Panc1 (cell line): Measurements from ENCODE around the gene TNFAIP8L1. TPM values are rescaled to one million over a fixed set of nuclear protein-coding genes. Genes with fewer than 3 reads are reported as not detected.

ENCODE experiments used
- ATAC-seq: fragments of 200-7000 bp; cut with Tn5 transposase; 2 replicates; pipeline ENCODE4 v1.9.1; 2020; ENCODE audit warnings: mild to moderate bottlenecking, moderate library complexity
- BruUV-seq: library from RNA; stranded (reverse); fragments of 400-500 nt; replicated peaks from 2 replicates; lab custom pipeline; 2021; lab: Mats Ljungman, UMichigan
- CTCF ChIA-PET: fragments of 300-600 bp; sonication (Branson Sonifier 250); formaldehyde crosslinking; loops from one replicate; lab custom pipeline; 2022; ENCODE audit warnings: antibody characterized with exemption; lab: Charles Lee
- POLR2A ChIA-PET: fragments of 300-600 bp; sonication (Branson Sonifier 250); formaldehyde crosslinking; loops from one replicate; lab custom pipeline; 2022; ENCODE audit warnings: antibody characterized with exemption; lab: Charles Lee
- DNase-seq: peaks from one replicate; pipeline ENCODE4 v3.0.0-alpha.2; 2010; ENCODE audit warnings: low read depth, low spot score
- H3K27ac ChIP-seq: 2 replicates; pipeline ENCODE4 v1.5.1; 2011; ENCODE audit warnings: mild to moderate bottlenecking, low read length, inconsistent platforms
- H3K27me3 ChIP-seq: fragments of 200-500 bp; sonication (Bioruptor generic); 2 replicates; pipeline ENCODE4 v1.6.0; 2014; ENCODE audit warnings: low read length, inconsistent platforms; ENCODE audit not compliant: control insufficient read depth, insufficient read depth
- H3K36me3 ChIP-seq: fragments of 200-500 bp; sonication (Bioruptor generic); 2 replicates; pipeline ENCODE4 v1.5.1; 2014; ENCODE audit warnings: inconsistent platforms, mild to moderate bottlenecking, low read length, moderate library complexity; ENCODE audit not compliant: control insufficient read depth, insufficient read depth
- H3K4me1 ChIP-seq: 2 replicates; pipeline ENCODE4 v1.5.1; 2011; ENCODE audit warnings: inconsistent platforms, mild to moderate bottlenecking, low read length, moderate library complexity; ENCODE audit not compliant: control insufficient read depth, insufficient read depth
- H3K4me3 ChIP-seq, 2 experiments: 2 replicates each; pipeline ENCODE4 v1.5.1; 2011 to 2012; ENCODE audit warnings: low read depth in 2 of 2, low read length in 2 of 2, mild to moderate bottlenecking in 2 of 2, inconsistent platforms in 1 of 2, moderate library complexity in 1 of 2
- H3K9me3 ChIP-seq: fragments of 200-500 bp; sonication (Bioruptor generic); 2 replicates; pipeline ENCODE4 v1.5.1; 2014; ENCODE audit warnings: low read depth, mild to moderate bottlenecking, inconsistent platforms, low read length, moderate library complexity; ENCODE audit not compliant: control insufficient read depth, insufficient read depth
- POLR2AphosphoS5 ChIP-seq: IDR thresholded peaks from 2 replicates; pipeline ENCODE4 v1.6.1; 2012; ENCODE audit warnings: mild to moderate bottlenecking, low read depth, low read length, moderate library complexity
- SIN3A ChIP-seq: IDR thresholded peaks from 2 replicates; pipeline ENCODE4 v1.6.1; 2012; ENCODE audit warnings: low read depth, mild to moderate bottlenecking, low read length, moderate library complexity, borderline replicate concordance; ENCODE audit not compliant: insufficient read depth
- TCF7L2 ChIP-seq: IDR thresholded peaks from 2 replicates; pipeline ENCODE4 v1.6.1; 2011; ENCODE audit warnings: mild to moderate bottlenecking, low read depth, low read length, inconsistent platforms
- in situ Hi-C: cut with HindIII; loops from 2 replicates; pipeline ENCODE4 v1.10.0; 2016; ENCODE audit warnings: low sequenced_read_pairs, low pct_unique_long_range_greater_than_20kb
- intact Hi-C: fragments of 100-400 bp; cut with micrococcal nuclease; formaldehyde crosslinking; loops from one replicate; pipeline ENCODE4 v1.10.0; 2022; ENCODE audit not compliant: unreplicated experiment
- total RNA-seq: library from RNA; stranded (reverse); gene quantifications from one replicate; pipeline ENCODE4 v1.2.1, GENCODE V29; 2021; ENCODE audit not compliant: unreplicated experiment
- TF ChIP-seq, protein P1 (sequence below): fragments of 450-650 bp; IDR thresholded peaks from 2 replicates; pipeline ENCODE4 v1.5.1; 2017; ENCODE audit warnings: mild to moderate bottlenecking
- TF ChIP-seq, protein P2 (sequence below), 2 experiments: IDR thresholded peaks; 2 replicates each; pipeline ENCODE4 v1.6.1; 2011 to 2012; ENCODE audit warnings: low read depth in 2 of 2, control low read depth in 1 of 2, low read length in 1 of 2, mild to moderate bottlenecking in 1 of 2, moderate library complexity in 1 of 2; ENCODE audit not compliant: insufficient read depth in 1 of 2

The TNFAIP8L1 gene
- total RNA-seq, 1 experiment from 2014 or later = 4.8 TPM

DNA sequence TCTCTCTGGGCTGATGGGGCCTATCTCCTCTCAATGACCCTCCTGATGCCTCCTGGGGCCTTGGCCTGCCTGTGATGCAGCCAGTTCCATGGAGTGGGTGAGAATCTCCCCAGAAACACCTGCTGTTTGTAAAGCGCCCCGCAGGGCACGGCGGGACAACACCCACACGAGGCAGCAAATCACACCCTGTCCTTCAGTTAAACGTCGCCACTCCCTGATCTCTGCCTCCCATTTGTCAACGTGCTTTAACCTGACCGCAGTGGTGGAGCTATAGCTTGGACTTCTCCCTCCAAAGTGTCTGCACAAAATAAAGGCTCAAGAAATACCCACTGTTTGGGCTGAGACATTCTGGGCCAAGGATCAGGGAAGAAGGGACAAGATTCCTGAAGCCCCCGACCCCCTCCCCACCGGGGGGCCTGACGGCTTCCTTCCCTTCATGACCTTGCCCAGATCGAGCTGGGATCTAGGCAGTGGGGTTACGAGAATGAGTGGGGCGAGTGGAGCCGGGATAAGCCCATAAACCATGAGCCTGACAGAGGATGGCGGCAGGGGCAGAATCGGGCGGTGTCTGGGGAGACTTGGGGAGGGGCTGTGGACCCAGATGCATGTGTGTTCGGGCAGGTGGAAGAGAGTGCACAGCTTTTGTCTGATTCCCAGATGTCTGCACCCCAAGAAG, 22.8 kb downstream of the TNFAIP8L1 start:
- CTCF ChIA-PET = no interaction called here
- H3K4me1 ChIP-seq = no peaks in the 10 kb centered on the region
- no peak overlapping the region for H3K27ac ChIP-seq
- intact Hi-C loops (no loop called here), in situ Hi-C loops (no loop called here)
- BruUV-seq = no TSS peak
- ATAC-seq (no peak), DNase-seq (no peak)
- H3K9me3 ChIP-seq = no peaks in the 10 kb centered on the region
- POLR2A ChIA-PET = no interaction called here
- H3K27me3 ChIP-seq = no peaks in the 10 kb centered on the region
- H3K4me3 ChIP-seq = no peak overlapping the region
- TF ChIP-seq TCF7L2 = no peak
- TF ChIP-seq, protein P1, sequence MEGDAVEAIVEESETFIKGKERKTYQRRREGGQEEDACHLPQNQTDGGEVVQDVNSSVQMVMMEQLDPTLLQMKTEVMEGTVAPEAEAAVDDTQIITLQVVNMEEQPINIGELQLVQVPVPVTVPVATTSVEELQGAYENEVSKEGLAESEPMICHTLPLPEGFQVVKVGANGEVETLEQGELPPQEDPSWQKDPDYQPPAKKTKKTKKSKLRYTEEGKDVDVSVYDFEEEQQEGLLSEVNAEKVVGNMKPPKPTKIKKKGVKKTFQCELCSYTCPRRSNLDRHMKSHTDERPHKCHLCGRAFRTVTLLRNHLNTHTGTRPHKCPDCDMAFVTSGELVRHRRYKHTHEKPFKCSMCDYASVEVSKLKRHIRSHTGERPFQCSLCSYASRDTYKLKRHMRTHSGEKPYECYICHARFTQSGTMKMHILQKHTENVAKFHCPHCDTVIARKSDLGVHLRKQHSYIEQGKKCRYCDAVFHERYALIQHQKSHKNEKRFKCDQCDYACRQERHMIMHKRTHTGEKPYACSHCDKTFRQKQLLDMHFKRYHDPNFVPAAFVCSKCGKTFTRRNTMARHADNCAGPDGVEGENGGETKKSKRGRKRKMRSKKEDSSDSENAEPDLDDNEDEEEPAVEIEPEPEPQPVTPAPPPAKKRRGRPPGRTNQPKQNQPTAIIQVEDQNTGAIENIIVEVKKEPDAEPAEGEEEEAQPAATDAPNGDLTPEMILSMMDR = no peak
- TF ChIP-seq, protein P2, sequence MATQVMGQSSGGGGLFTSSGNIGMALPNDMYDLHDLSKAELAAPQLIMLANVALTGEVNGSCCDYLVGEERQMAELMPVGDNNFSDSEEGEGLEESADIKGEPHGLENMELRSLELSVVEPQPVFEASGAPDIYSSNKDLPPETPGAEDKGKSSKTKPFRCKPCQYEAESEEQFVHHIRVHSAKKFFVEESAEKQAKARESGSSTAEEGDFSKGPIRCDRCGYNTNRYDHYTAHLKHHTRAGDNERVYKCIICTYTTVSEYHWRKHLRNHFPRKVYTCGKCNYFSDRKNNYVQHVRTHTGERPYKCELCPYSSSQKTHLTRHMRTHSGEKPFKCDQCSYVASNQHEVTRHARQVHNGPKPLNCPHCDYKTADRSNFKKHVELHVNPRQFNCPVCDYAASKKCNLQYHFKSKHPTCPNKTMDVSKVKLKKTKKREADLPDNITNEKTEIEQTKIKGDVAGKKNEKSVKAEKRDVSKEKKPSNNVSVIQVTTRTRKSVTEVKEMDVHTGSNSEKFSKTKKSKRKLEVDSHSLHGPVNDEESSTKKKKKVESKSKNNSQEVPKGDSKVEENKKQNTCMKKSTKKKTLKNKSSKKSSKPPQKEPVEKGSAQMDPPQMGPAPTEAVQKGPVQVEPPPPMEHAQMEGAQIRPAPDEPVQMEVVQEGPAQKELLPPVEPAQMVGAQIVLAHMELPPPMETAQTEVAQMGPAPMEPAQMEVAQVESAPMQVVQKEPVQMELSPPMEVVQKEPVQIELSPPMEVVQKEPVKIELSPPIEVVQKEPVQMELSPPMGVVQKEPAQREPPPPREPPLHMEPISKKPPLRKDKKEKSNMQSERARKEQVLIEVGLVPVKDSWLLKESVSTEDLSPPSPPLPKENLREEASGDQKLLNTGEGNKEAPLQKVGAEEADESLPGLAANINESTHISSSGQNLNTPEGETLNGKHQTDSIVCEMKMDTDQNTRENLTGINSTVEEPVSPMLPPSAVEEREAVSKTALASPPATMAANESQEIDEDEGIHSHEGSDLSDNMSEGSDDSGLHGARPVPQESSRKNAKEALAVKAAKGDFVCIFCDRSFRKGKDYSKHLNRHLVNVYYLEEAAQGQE (IDR thresholded peaks at IDR 0.05; ENCODE audit: insufficient read depth in 1 of 2, low read depth in 2 of 2, low read length in 1 of 2) = no peak
- TF ChIP-seq POLR2AphosphoS5 = no peak
- TF ChIP-seq SIN3A = no peak
- no peaks in the 10 kb centered on the region for H3K36me3 ChIP-seq

DNA sequence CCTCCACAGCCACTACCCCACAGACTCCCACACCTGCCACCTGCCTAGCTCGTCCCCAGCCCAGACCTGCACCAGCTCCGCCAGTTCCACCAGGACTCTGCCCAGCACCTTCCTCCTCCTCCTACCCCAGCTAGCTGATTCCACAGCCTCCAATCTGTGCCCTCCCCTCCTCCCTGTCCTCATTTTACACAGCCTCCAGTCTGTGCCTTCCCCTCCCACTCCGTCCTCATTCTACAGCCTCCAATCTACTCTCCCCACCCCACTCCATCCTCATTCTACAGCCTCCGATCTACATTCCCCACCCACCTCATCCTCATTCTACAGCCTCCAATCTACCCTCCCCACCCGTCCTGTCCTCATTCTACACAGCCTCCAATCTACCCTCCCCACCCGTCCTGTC, 23.5 kb downstream of the TNFAIP8L1 start:
- no TSS peak for BruUV-seq
- CTCF ChIA-PET = no interaction called here

More for the DNA sequence above, 23.5 kb downstream of the TNFAIP8L1 start:
- in situ Hi-C loops = no loop called here
- TF ChIP-seq TCF7L2 (no peak), POLR2AphosphoS5 (no peak), SIN3A (no peak)
- TF ChIP-seq, protein P1 = no peak
- TF ChIP-seq, protein P2 (IDR thresholded peaks at IDR 0.05; ENCODE audit: insufficient read depth in 1 of 2, low read depth in 2 of 2, low read length in 1 of 2) = no peak
- DNase-seq (no peak), ATAC-seq (no peak)
- intact Hi-C loops = no loop called here
- no peak overlapping the region for H3K27ac ChIP-seq
- no peak overlapping the region for H3K4me3 ChIP-seq
- H3K27me3 ChIP-seq = no peaks in the 10 kb centered on the region
- H3K36me3 ChIP-seq = no peaks in the 10 kb centered on the region
- POLR2A ChIA-PET = no interaction called here
- no peaks in the 10 kb centered on the region for H3K4me1 ChIP-seq
- no peaks in the 10 kb centered on the region for H3K9me3 ChIP-seq
